Activated B cell treated with CpG ODN at 0.5 μM for 24 hours (primary cell): ENCODE results near the gene TMEM50B. TPM values are rescaled to one million over a fixed set of nuclear protein-coding genes. Genes with fewer than 3 reads are reported as not detected.
A peak's percentile ranks its signal among the peaks of the same experiment; 100 is the strongest.

Experiments used
- ATAC-seq: fragments of 200-7000 bp; cut with Tn5 transposase; one replicate; pipeline ENCODE4 v1.10.0; 2021; ENCODE audit warnings: low read depth, mild to moderate bottlenecking, moderate library complexity
- CTCF ChIA-PET: fragments of 350-600 bp; sonication (Branson Sonifier 250); formaldehyde crosslinking; loops from one replicate; lab custom pipeline; 2021; ENCODE audit warnings: antibody characterized with exemption; lab: Charles Lee
- POLR2A ChIA-PET: fragments of 350-600 bp; sonication (Branson Sonifier 250); formaldehyde crosslinking; loops from one replicate; lab custom pipeline; 2021; ENCODE audit warnings: antibody characterized with exemption; lab: Charles Lee
- DNase-seq: peaks from one replicate; pipeline ENCODE4 v3.0.0; 2022
- H3K27ac Mint-ChIP-seq: one replicate; pipeline ENCODE4 v1.8.0; 2020; ENCODE audit warnings: mixed read lengths
- H3K27me3 Mint-ChIP-seq: one replicate; pipeline ENCODE4 v1.8.0; 2021; ENCODE audit warnings: mixed read lengths
- H3K36me3 Mint-ChIP-seq: one replicate; pipeline ENCODE4 v1.8.0; 2021; ENCODE audit warnings: low read depth, mixed read lengths
- H3K4me1 Mint-ChIP-seq: one replicate; pipeline ENCODE4 v1.8.0; 2021; ENCODE audit warnings: mixed read lengths
- H3K4me3 Mint-ChIP-seq: one replicate; pipeline ENCODE4 v1.8.0; 2020; ENCODE audit warnings: mild to moderate bottlenecking, mixed read lengths
- H3K9me3 Mint-ChIP-seq: one replicate; pipeline ENCODE4 v1.8.0; 2020; ENCODE audit warnings: mixed read lengths
- CTCF ChIP-seq: fragments of 200-600 bp; IDR thresholded peaks from one replicate; pipeline ENCODE4 v1.8.0; 2022; ENCODE audit warnings: antibody characterized with exemption, mild to moderate bottlenecking
- intact Hi-C: fragments of 100-400 bp; cut with micrococcal nuclease; formaldehyde crosslinking; loops from one replicate; pipeline ENCODE4 v1.15.1; 2024
- total RNA-seq: library from RNA; stranded (reverse); gene quantifications from 2 replicates; pipeline ENCODE4 v1.2.3, GENCODE V29; 2022

TMEM50B gene
- total RNA-seq, 1 donor from 2014 or later = 42.3 TPM

- Mint-ChIP-seq H3K4me3 (peak overlapping the region; percentile 92), H3K27ac (peak overlapping the region; percentile 90), H3K9me3 (no peaks in the 10 kb centered on the region), H3K27me3 (no peaks in the 10 kb centered on the region), H3K4me1 (peaks cover 20% of the 10 kb centered on the region), H3K36me3 (peaks cover 4% of the 10 kb centered on the region)
- ChIA-PET POLR2A (interaction anchor here (0.7 to 3.4 kb wide), 19 partner anchors 11 to 868 kb away, joined by 3 to 71 read pairs (median 5); partner anchors contain the start of genes CRYZL1, DNAJC28, DONSON and GART), CTCF (interaction anchor here (1.0 to 2.1 kb wide), 6 partner anchors 11 to 709 kb away, joined by 3 to 13 read pairs (median 6); partner anchors contain the start of genes DNAJC28 and PAXBP1)
- ATAC-seq (no peak), DNase-seq (no peak)
- no peak for TF ChIP-seq CTCF
- intact Hi-C loops = loop anchor here (1.0 to 5.0 kb wide), 3 partner anchors 11 to 868 kb away; partner anchors contain the start of genes CFAP298, CRYZL1 and DNAJC28
These were observed 818 bp upstream of the TMEM50B start for GRCh38 chr21:33480481-33481103.

- TF ChIP-seq CTCF = no peak
- peak; percentile 22 for DNase-seq
- peak; percentile 12 for ATAC-seq
- H3K4me3 Mint-ChIP-seq = peak overlapping the region; percentile 90
- H3K27ac Mint-ChIP-seq = peak overlapping the region; percentile 86
- peaks cover 4% of the 10 kb centered on the region for H3K36me3 Mint-ChIP-seq
- H3K4me1 Mint-ChIP-seq = peaks cover 20% of the 10 kb centered on the region
- CTCF ChIA-PET = interaction anchor here (1.1 to 2.1 kb wide), 5 partner anchors 12 to 283 kb away, joined by 3 to 13 read pairs (median 6); partner anchors contain the start of gene DNAJC28
- H3K9me3 Mint-ChIP-seq = no peaks in the 10 kb centered on the region
- intact Hi-C loops = loop anchor here (1.0 to 2.0 kb wide), 4 partner anchors 63 to 708 kb away; partner anchors contain the start of genes DONSON, GART and PAXBP1
- POLR2A ChIA-PET = interaction anchor here (0.6 to 3.4 kb wide), 23 partner anchors 12 to 910 kb away, joined by 3 to 71 read pairs (median 5); partner anchors contain the start of genes CRYZL1, DNAJC28, DONSON and GART
- H3K27me3 Mint-ChIP-seq = no peaks in the 10 kb centered on the region
These were observed 667 bp downstream of the TMEM50B start for GRCh38 chr21:33478935-33479678.

GRCh38 chr21:33478182-33478581, 1.6 kb downstream of the TMEM50B start:
- Mint-ChIP-seq H3K36me3 (peaks cover 9% of the 10 kb centered on the region), H3K27me3 (no peaks in the 10 kb centered on the region), H3K9me3 (no peaks in the 10 kb centered on the region), H3K27ac (peak overlapping the region; percentile 86), H3K4me3 (peak overlapping the region; percentile 90), H3K4me1 (peaks cover 23% of the 10 kb centered on the region)
- no peak for TF ChIP-seq CTCF
- POLR2A ChIA-PET = no interaction called here
- CTCF ChIA-PET = no interaction called here
- intact Hi-C loops = loop anchor here (2.0 kb wide), 1 partner anchor 111 kb away; the partner anchor contains the start of gene DONSON
- DNase-seq (no peak), ATAC-seq (no peak)

GRCh38 chr21:33477066-33477465, 2.7 kb downstream of the TMEM50B start:
- Mint-ChIP-seq H3K27me3 (no peaks in the 10 kb centered on the region), H3K27ac (no peak overlapping the region), H3K36me3 (peaks cover 9% of the 10 kb centered on the region), H3K4me3 (no peak overlapping the region), H3K4me1 (peaks cover 23% of the 10 kb centered on the region), H3K9me3 (no peaks in the 10 kb centered on the region)
- ChIA-PET POLR2A (interaction anchor here (1.2 kb wide), 1 partner anchor 14 kb away, joined by 5 read pairs; the partner anchor contains the start of gene DNAJC28), CTCF (no interaction called here)
- TF ChIP-seq CTCF = no peak
- no peak for ATAC-seq
- no peak for DNase-seq
- intact Hi-C loops = no loop called here
